CD4-positive, alpha-beta T cell (primary cell): ENCODE results near the gene MAP3K7CL. TPM values are rescaled to one million over a fixed set of nuclear protein-coding genes. Genes with fewer than 3 reads are reported as not detected.

Experiments used
- ATAC-seq: fragments of 200-7000 bp; cut with Tn5 transposase; one replicate; pipeline ENCODE4 v1.10.0; 2022; ENCODE audit warnings: mild to moderate bottlenecking; ENCODE audit not compliant: poor library complexity
- CTCF ChIA-PET: fragments of 350-600 bp; sonication (Branson Sonifier 250); formaldehyde crosslinking; loops from one replicate; lab custom pipeline; 2021; ENCODE audit warnings: antibody characterized with exemption, inconsistent platforms; lab: Charles Lee
- POLR2A ChIA-PET: fragments of 350-600 bp; sonication (Branson Sonifier 250); formaldehyde crosslinking; loops from one replicate; lab custom pipeline; 2021; ENCODE audit warnings: antibody characterized with exemption, inconsistent platforms; lab: Charles Lee
- DNase-seq, 14 experiments: peaks; one replicate each; pipeline ENCODE4 v3.0.0-alpha.2; 2013 to 2020; ENCODE audit warnings: mixed read lengths in 2 of 14
- H3K27ac ChIP-seq, 2 donors: one replicate each; pipeline versions ENCODE4 v1.5.1 to v1.7.0; 2013; ENCODE audit warnings: low read length in 2 of 2, low read depth in 1 of 2, mild to moderate bottlenecking in 1 of 2
- H3K27me3 ChIP-seq, 2 experiments: 1 replicate in 1 of 2; 2 replicates in 1 of 2; pipeline versions ENCODE4 v1.6.1 to v1.7.0; 2013; ENCODE audit warnings: low read length in 2 of 2, control low read depth in 1 of 2, mild to moderate bottlenecking in 1 of 2, moderate library complexity in 1 of 2; ENCODE audit not compliant: insufficient read depth in 2 of 2, control insufficient read depth in 1 of 2
- H3K36me3 ChIP-seq: one replicate; pipeline ENCODE4 v1.6.1; 2013; ENCODE audit warnings: low read length, control low read depth; ENCODE audit not compliant: insufficient read depth
- H3K4me1 ChIP-seq: one replicate; pipeline ENCODE4 v1.6.1; 2013; ENCODE audit warnings: low read length, control low read depth; ENCODE audit not compliant: insufficient read depth
- H3K4me3 ChIP-seq: one replicate; pipeline ENCODE4 v1.5.1; 2013; ENCODE audit warnings: mild to moderate bottlenecking, low read length, moderate library complexity
- H3K9me3 ChIP-seq, 2 experiments: 1 replicate in 1 of 2; 2 replicates in 1 of 2; pipeline versions ENCODE4 v1.6.1 to v1.7.0; 2013; ENCODE audit warnings: low read length in 2 of 2, mild to moderate bottlenecking in 2 of 2, control low read depth in 1 of 2, moderate library complexity in 1 of 2; ENCODE audit not compliant: control insufficient read depth in 1 of 2, insufficient read depth in 1 of 2
- H3K27ac Mint-ChIP-seq: one replicate; pipeline ENCODE4 v1.8.0; 2020; ENCODE audit warnings: mixed read lengths
- H3K27me3 Mint-ChIP-seq: one replicate; pipeline ENCODE4 v1.8.0; 2021; ENCODE audit warnings: mixed read lengths
- H3K36me3 Mint-ChIP-seq: one replicate; pipeline ENCODE4 v1.8.0; 2021; ENCODE audit warnings: low read depth, mixed read lengths
- H3K4me1 Mint-ChIP-seq: one replicate; pipeline ENCODE4 v1.8.0; 2021; ENCODE audit warnings: low read depth, mixed read lengths
- H3K4me3 Mint-ChIP-seq: one replicate; pipeline ENCODE4 v1.8.0; 2020; ENCODE audit warnings: mild to moderate bottlenecking, mixed read lengths
- H3K9me3 Mint-ChIP-seq: one replicate; pipeline ENCODE4 v1.8.0; 2020; ENCODE audit warnings: mixed read lengths
- intact Hi-C, 2 experiments: fragments of 100-400 bp; cut with DNase I in 1 of 2; cut with micrococcal nuclease in 1 of 2; formaldehyde crosslinking; loops; one replicate each; pipeline versions ENCODE4 v1.15.1 to v1.9.0; 2023 to 2025; cut with DNase I, micrococcal nuclease
- total RNA-seq, 174 experiments: library from RNA in 2 of 174; stranded (reverse) in 2 of 174; gene quantifications; one replicate each; pipeline ENCODE4 v1.2.3 and lab custom pipeline; 2021 to 2026
- TF ChIP-seq, protein P1 (sequence below): fragments of 200-600 bp; IDR thresholded peaks from one replicate; pipeline ENCODE4 v1.8.0; 2022; ENCODE audit warnings: antibody characterized with exemption, mild to moderate bottlenecking

The MAP3K7CL gene
- total RNA-seq, 2 experiments from 2014 or later: 4.6 to 4.7 TPM

DNA sequence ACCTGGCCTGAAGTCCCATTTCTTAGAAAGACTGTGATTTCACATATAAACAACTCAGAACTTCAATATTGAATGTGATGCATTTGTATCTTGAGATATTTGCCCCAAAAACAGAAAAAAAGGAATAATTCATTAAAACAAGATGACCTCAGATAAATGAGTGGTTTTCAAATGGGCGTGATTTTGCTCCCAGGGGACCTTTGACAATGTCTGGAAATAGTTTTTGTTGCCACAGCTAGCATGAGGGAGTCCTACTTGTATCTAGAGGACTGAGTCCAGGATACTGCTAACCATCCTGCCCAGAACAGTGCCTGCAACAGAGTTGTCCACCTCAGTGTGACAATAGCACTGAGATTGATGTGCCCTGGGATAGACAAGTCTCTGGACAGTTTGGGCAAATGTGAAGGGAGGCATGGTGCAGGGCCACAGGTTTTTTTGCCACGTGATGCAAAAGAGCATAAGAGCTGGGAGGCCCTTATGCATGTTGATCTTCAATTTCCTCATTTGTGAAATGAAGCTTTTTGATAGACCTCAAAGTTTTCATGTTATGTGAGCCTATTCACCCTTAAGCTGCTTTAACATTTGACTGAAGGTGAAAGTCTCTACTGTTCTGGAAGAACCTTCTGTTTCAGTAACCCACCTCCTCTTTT is 46.2 kb downstream of the MAP3K7CL start:
- no peak for ATAC-seq
- Mint-ChIP-seq H3K4me1 (no peaks in the 10 kb centered on the region), H3K27ac (no peak overlapping the region), H3K27me3 (no peaks in the 10 kb centered on the region), H3K36me3 (no peaks in the 10 kb centered on the region), H3K9me3 (no peaks in the 10 kb centered on the region), H3K4me3 (no peak overlapping the region)
- ChIA-PET CTCF (no interaction called here), POLR2A (no interaction called here)
- TF ChIP-seq, protein P1, sequence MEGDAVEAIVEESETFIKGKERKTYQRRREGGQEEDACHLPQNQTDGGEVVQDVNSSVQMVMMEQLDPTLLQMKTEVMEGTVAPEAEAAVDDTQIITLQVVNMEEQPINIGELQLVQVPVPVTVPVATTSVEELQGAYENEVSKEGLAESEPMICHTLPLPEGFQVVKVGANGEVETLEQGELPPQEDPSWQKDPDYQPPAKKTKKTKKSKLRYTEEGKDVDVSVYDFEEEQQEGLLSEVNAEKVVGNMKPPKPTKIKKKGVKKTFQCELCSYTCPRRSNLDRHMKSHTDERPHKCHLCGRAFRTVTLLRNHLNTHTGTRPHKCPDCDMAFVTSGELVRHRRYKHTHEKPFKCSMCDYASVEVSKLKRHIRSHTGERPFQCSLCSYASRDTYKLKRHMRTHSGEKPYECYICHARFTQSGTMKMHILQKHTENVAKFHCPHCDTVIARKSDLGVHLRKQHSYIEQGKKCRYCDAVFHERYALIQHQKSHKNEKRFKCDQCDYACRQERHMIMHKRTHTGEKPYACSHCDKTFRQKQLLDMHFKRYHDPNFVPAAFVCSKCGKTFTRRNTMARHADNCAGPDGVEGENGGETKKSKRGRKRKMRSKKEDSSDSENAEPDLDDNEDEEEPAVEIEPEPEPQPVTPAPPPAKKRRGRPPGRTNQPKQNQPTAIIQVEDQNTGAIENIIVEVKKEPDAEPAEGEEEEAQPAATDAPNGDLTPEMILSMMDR: no peak
- Histone ChIP-seq H3K36me3 (no peaks in the 10 kb centered on the region), H3K4me1 (no peaks in the 10 kb centered on the region), H3K27me3 (no peaks in the 10 kb centered on the region), H3K9me3 (no peaks in the 10 kb centered on the region), H3K4me3 (no peak overlapping the region), H3K27ac (no peak overlapping the region)
- DNase-seq: no peak
- intact Hi-C loops: no loop called here

DNA sequence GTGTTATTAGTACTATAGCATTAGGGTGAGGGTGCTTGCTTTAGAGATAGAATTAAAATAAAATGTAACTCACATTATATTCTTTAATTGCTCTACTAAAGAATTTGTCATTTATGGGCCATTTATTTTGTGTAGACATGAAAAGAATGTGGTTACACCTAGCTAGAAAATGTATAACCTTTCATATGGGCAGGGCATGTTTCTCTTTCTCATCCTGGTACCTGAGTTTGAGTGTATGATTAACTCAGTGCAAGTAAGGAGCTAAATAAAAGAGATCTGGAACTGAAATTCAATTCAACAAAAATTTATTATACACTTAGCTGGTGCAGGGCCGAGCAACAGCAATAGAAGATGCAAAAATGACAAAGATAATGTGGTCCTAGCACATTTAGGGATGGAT is 47.4 kb downstream of the MAP3K7CL start:
- Mint-ChIP-seq H3K4me1 (no peaks in the 10 kb centered on the region), H3K4me3 (no peak overlapping the region), H3K27me3 (no peaks in the 10 kb centered on the region), H3K9me3 (no peaks in the 10 kb centered on the region), H3K36me3 (no peaks in the 10 kb centered on the region), H3K27ac (no peak overlapping the region)
- H3K4me1 ChIP-seq: no peaks in the 10 kb centered on the region
- no peak overlapping the region for H3K4me3 ChIP-seq
- DNase-seq: no peak
- ChIA-PET POLR2A (no interaction called here), CTCF (no interaction called here)
- intact Hi-C loops: no loop called here
- no peaks in the 10 kb centered on the region for H3K9me3 ChIP-seq
- no peak for ATAC-seq
- TF ChIP-seq, protein P1: no peak
- H3K27ac ChIP-seq: no peak overlapping the region
- no peaks in the 10 kb centered on the region for H3K27me3 ChIP-seq
- no peaks in the 10 kb centered on the region for H3K36me3 ChIP-seq

DNA sequence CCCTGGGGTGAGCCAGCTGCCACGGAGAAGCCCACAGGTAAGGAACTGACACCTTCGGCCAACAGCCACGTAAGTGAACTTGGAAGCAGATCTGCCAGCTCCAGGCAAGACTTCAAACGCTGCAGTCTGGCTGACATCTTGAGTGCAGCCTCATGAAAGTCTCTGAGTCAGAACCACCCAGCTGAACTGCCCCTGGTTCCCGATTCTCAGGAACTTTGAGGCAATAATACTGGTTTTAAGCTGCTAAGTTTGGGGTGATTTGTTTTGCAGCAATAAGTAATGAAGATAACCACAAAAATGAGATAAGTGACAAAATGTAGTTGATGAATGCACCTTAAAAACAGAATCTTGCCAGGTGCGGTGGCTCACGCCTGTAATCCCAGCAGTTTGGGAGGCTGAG is 48.5 kb downstream of the MAP3K7CL start:
- H3K27ac Mint-ChIP-seq: no peak overlapping the region
- H3K4me1 ChIP-seq: no peaks in the 10 kb centered on the region
- no peak overlapping the region for H3K27ac ChIP-seq
- no peaks in the 10 kb centered on the region for H3K4me1 Mint-ChIP-seq
- no peaks in the 10 kb centered on the region for H3K27me3 Mint-ChIP-seq
- POLR2A ChIA-PET: no interaction called here
- H3K9me3 Mint-ChIP-seq: no peaks in the 10 kb centered on the region
- no peak for ATAC-seq
- no peaks in the 10 kb centered on the region for H3K36me3 ChIP-seq
- CTCF ChIA-PET: no interaction called here
- H3K4me3 Mint-ChIP-seq: no peak overlapping the region
- TF ChIP-seq, protein P1: no peak
- intact Hi-C loops: no loop called here
- no peak for DNase-seq
- H3K36me3 Mint-ChIP-seq: no peaks in the 10 kb centered on the region
- H3K9me3 ChIP-seq: no peaks in the 10 kb centered on the region
- H3K4me3 ChIP-seq: no peak overlapping the region
- no peaks in the 10 kb centered on the region for H3K27me3 ChIP-seq
